Measurements from ENCODE around the gene TSTD1.

GRCh38 chr1:161033751-161034150, 5.0 kb downstream of the TSTD1 start:
- TF ChIP-seq REST (IDR thresholded peaks at IDR 0.05; ENCODE audit: insufficient read depth in 1 of 2, low read depth in 2 of 2, low read length in 2 of 2) (no peak), POLR2AphosphoS5 (IDR thresholded peaks at IDR 0.05; ENCODE audit: low read depth, low read length) (no peak), TAF1 (IDR thresholded peaks at IDR 0.05; ENCODE audit: borderline replicate concordance, insufficient read depth, low read length) (no peak), SIN3A (IDR thresholded peaks at IDR 0.05; ENCODE audit: borderline replicate concordance, insufficient read depth, low read length) (no peak), FOXP2 (optimal IDR thresholded peaks at IDR 0.05; ENCODE audit: borderline replicate concordance, extremely low read depth, extremely low read length, insufficient read depth) (no peak)

Data from PFSK-1 (cell line).